Measurements from ENCODE around the gene ACAP1.

- TF ChIP-seq CTCF (conservative IDR thresholded peaks at IDR 0.05) (no peak), EZH2 (IDR thresholded peaks at IDR 0.05; ENCODE audit: low read depth) (no peak)
These were observed 44.0 kb downstream of the ACAP1 start for GRCh38 chr17:7380321-7380720.

All from PC-9 (cell line).